Adipocyte (in vitro differentiated cells): ENCODE measurements around the gene SYNGR3.

ENCODE experiments used
- DNase-seq: peaks from one replicate; pipeline ENCODE4 v3.0.0-alpha.2; 2015; ENCODE audit warnings: low read depth
- H3K27me3 ChIP-seq: replicated peaks from 2 replicates; pipeline ENCODE4 v1.7.0; 2013; ENCODE audit warnings: mild to moderate bottlenecking, low read length, moderate library complexity; ENCODE audit not compliant: control insufficient read depth, insufficient read depth
- H3K36me3 ChIP-seq: 2 replicates; pipeline ENCODE4 v1.7.0; 2013; ENCODE audit warnings: low read length, mild to moderate bottlenecking, moderate library complexity; ENCODE audit not compliant: control insufficient read depth, insufficient read depth, severe bottlenecking
- H3K4me1 ChIP-seq: 2 replicates; pipeline ENCODE4 v1.7.0; 2013; ENCODE audit warnings: mild to moderate bottlenecking, low read length, moderate library complexity; ENCODE audit not compliant: control insufficient read depth, insufficient read depth
- H3K4me3 ChIP-seq: 2 replicates; pipeline ENCODE4 v1.7.0; 2013; ENCODE audit warnings: mild to moderate bottlenecking, low read length, moderate library complexity
- H3K9ac ChIP-seq: 2 replicates; pipeline ENCODE4 v1.7.0; 2013; ENCODE audit warnings: mild to moderate bottlenecking, low read length, moderate library complexity
- H3K9me3 ChIP-seq: 2 replicates; pipeline ENCODE4 v1.7.0; 2013; ENCODE audit warnings: mild to moderate bottlenecking, low read length, moderate library complexity; ENCODE audit not compliant: control insufficient read depth

Gene SYNGR3

GRCh38 chr16:1989209-1990100 lies at the start of gene SYNGR3:
SYNGR3 (plus strand) TSS chr16:1989970; CDS start chr16:1990103, 133 bp downstream.
- no peak within 1 kb of the TSS for H3K4me3 ChIP-seq
- H3K27me3 ChIP-seq = peaks cover 18% of the 10 kb centered on the region
- DNase-seq = peak; percentile 47
- no peaks in the 10 kb centered on the region for H3K9me3 ChIP-seq
- no peak within 1 kb of the TSS for H3K9ac ChIP-seq
- peaks cover 11% of the 10 kb centered on the region for H3K36me3 ChIP-seq
- H3K4me1 ChIP-seq = peaks cover 20% of the 10 kb centered on the region

GRCh38 chr16:1940273-1941161 lies 49.3 kb upstream of the SYNGR3 start:
- Histone ChIP-seq H3K27me3 (no peaks in the 10 kb centered on the region), H3K9me3 (no peaks in the 10 kb centered on the region), H3K9ac (no peak overlapping the region), H3K4me3 (no peak overlapping the region), H3K36me3 (peaks cover 21% of the 10 kb centered on the region), H3K4me1 (peaks cover 23% of the 10 kb centered on the region)
- DNase-seq = no peak

- H3K4me3 ChIP-seq = peak overlapping the region; percentile 92
- no peaks in the 10 kb centered on the region for H3K27me3 ChIP-seq
Observed at GRCh38 chr16:1941162-1942046, 48.4 kb upstream of the SYNGR3 start.

DNA sequence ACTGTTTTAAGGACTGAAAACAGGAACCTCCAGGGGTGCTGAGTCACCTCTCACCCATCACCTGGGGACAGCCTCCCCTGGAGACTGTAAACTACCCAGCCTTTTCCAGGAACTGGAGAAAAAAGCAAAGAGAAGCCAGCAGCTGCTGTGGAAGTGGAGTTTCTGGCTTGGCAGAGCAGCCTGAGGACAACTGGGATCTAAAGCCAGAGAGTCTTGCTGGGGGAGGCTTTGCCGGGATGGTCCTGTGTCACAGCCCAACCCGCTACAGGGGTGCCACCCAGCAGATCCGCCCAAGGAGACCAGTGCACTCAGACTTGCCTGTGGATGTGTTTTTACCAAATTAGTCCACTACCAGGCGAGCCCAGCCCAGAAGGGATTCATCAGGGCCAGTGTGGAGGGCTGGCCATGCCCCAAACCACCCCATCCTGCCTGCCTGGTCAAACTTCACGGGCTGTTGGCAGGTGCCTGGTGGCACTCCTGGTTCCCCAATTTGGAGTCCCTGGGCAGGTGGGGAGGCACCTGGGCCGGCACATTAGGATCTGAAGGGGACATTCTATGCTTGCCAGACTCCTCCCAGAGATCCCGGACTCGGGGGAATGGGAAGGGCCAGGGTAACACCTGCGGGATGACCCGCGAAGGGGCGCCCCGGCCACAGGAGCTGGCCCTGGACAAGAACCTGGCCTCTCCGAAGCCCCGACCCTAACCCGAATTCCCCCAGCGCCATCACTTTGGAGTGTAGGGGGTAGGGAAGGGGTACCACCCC lies 47.5 kb upstream of the SYNGR3 start:
- Histone ChIP-seq H3K4me3 (peak overlapping the region; percentile 92), H3K4me1 (peaks cover 23% of the 10 kb centered on the region), H3K9ac (peak overlapping the region; percentile 94), H3K9me3 (no peaks in the 10 kb centered on the region), H3K27me3 (no peaks in the 10 kb centered on the region), H3K36me3 (peaks cover 21% of the 10 kb centered on the region)
- peak; percentile 30 for DNase-seq

More at GRCh38 chr16:1941162-1942046, 48.4 kb upstream of the SYNGR3 start:
- H3K4me1 ChIP-seq = peaks cover 23% of the 10 kb centered on the region
- no peaks in the 10 kb centered on the region for H3K9me3 ChIP-seq
- peaks cover 21% of the 10 kb centered on the region for H3K36me3 ChIP-seq
- no peak for DNase-seq
- peak overlapping the region; percentile 94 for H3K9ac ChIP-seq

DNA sequence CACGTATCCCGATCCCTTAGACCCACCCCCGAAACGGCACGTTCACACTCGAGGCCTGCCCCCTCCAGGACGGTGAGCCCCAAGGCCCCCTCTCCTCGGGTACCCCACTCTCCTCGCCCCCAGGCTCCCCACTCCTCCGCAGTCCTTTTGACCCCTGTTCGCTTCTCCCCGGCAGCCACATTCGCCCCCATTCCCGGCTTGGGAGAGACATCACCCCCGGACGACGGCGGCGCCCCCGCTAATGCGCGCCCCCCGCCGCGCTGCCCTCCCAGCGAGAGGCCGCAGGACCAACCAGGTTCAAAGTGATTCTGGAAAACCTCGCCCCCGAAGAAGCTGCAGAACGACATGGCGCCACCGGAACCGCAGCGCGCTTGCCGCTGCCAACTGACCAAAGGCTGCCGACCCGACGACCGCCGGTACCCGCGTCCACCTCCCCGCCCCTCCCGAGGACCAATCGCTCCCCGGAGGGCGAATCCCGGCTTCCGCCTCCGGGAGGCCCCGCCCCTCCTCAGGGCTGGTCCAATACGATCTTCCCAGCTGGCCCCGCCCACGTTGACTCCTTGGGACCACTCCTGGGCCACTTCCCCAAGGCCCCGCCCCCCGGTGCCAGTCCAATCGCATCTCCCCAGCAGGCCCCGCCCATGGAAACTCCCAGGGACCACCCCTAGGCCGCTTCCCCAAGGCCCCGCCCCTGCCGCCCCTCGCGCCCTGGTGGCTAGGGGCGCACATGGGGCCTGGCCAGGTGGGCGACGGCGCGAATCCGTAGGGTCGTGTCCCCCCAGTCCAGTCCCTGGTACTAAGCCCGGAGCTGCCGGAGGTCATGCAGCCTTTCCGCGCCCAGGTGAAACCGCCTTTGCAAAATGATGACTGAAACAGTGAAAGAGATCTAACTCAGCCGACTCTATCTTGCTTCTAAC lies 46.7 kb upstream of the SYNGR3 start, which contains the start of gene MSRB1:
Gene MSRB1, minus strand, starts transcription at position 390 of the 917 bp plus-strand sequence. Its CDS starts 43 bp downstream, at position 347.
- Histone ChIP-seq H3K27me3 (no peaks in the 10 kb centered on the region), H3K9ac (peak within 1 kb of the TSS; percentile 94), H3K36me3 (peaks cover 19% of the 10 kb centered on the region), H3K4me1 (peaks cover 23% of the 10 kb centered on the region), H3K4me3 (peak within 1 kb of the TSS; percentile 92), H3K9me3 (no peaks in the 10 kb centered on the region)
- peak; percentile 100 for DNase-seq

DNA sequence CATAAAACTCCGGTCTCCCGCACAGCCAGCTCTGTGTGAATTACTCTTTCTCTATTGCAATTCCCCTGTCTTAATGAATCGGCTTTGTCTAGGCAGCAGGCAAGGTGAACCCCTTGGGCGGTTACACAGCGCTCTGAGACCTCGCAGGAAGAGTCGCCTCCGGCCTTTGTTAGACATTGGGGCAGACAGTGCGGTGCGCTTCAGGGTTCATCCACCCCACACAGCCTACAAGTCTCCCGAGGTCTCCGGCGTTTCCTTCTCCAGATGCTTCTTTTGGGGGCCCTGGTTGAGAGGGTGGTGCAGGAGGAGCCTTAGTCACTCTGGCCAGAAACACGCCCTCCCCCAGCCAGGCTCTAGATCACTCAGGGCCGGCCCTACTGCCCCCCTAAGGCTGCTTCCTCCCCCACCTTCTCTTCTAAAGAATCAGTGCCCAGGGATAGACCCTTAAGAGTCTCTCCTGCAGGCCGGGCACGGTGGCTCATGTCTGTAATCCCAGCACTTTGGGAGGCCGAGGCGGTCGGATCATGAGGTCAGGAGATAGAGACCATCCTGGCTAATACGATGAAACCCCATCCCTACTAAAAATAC lies 45.1 kb upstream of the SYNGR3 start:
- peaks cover 7% of the 10 kb centered on the region for H3K36me3 ChIP-seq
- no peak overlapping the region for H3K4me3 ChIP-seq
- peaks cover 17% of the 10 kb centered on the region for H3K4me1 ChIP-seq
- no peak overlapping the region for H3K9ac ChIP-seq
- no peaks in the 10 kb centered on the region for H3K9me3 ChIP-seq
- DNase-seq = no peak
- no peaks in the 10 kb centered on the region for H3K27me3 ChIP-seq

DNA sequence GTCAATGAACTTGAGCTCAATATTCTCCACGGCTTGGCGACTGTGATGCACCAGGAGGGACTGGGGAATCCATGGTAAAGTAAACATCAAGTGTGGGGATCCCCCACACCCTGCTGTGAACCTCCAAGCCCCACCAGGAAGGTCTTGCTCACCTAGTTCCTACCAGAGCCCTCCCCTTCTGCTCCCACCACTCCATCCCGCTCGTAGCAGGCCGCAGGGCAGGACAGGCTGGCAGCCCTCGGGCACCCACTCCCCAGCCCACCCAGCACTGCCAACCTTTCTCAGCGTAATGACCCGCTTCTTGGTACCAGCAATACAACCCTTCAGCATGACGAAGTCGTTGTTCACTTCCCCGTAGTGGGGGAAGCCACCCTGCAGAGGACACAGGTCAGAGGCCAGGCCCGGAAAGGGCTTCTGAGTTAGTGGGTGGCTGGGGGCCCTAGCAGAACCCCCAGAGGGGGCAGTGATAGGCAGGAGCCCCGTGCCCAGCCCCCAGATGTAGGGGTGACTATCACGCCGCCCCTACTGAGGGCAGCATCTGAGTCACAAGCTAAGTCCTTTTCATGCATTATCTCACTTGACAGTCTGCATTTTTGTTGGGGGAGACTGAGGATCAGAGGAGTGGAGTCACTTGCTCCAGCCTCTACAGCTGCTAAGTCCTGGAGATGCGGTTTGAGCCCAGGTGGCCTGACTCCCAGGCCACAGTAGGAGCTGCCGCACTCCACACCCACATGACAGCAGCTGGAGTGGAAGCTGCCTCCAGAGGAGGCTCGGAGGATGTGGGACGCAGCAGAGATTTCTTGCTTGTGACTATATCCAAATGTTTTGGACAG lies 44.0 kb upstream of the SYNGR3 start:
- H3K36me3 ChIP-seq = peaks cover 2% of the 10 kb centered on the region
- H3K9me3 ChIP-seq = no peaks in the 10 kb centered on the region
- H3K4me3 ChIP-seq = no peak overlapping the region
- peaks cover 17% of the 10 kb centered on the region for H3K4me1 ChIP-seq
- H3K9ac ChIP-seq = no peak overlapping the region
- no peaks in the 10 kb centered on the region for H3K27me3 ChIP-seq
- no peak for DNase-seq

- no peak overlapping the region for H3K4me3 ChIP-seq
- H3K9me3 ChIP-seq = no peaks in the 10 kb centered on the region
- no peaks in the 10 kb centered on the region for H3K36me3 ChIP-seq
- DNase-seq = no peak
- H3K4me1 ChIP-seq = peaks cover 10% of the 10 kb centered on the region
- no peaks in the 10 kb centered on the region for H3K27me3 ChIP-seq
- H3K9ac ChIP-seq = no peak overlapping the region
Observed at GRCh38 chr16:1946495-1947368, 43.0 kb upstream of the SYNGR3 start.
